Epithelial cell of esophagus (primary cell): Measurements from ENCODE around the gene CDC42.

Experiments
- DNase-seq: peaks from one replicate; pipeline ENCODE4 v3.0.0; 2010; ENCODE audit warnings: low read depth
- H3K4me3 ChIP-seq: 2 replicates; pipeline ENCODE4 v1.5.1; 2011; ENCODE audit warnings: mild to moderate bottlenecking, low read length, control low read depth
- CTCF ChIP-seq: IDR thresholded peaks from 2 replicates; pipeline ENCODE4 v1.5.1; 2011; ENCODE audit warnings: low read depth, mild to moderate bottlenecking, low read length, control low read depth, inconsistent platforms; ENCODE audit not compliant: insufficient read depth; ENCODE audit errors: missing control alignments

Gene CDC42

GRCh38 chr1:22043198-22043769, 9.2 kb upstream of the CDC42 start:
- H3K4me3 ChIP-seq: no peak overlapping the region
- TF ChIP-seq CTCF: no peak
- DNase-seq: peak; percentile 96

- H3K4me3 ChIP-seq: no peak overlapping the region
- no peak for TF ChIP-seq CTCF
- DNase-seq: peak; percentile 90
These were observed 7.7 kb upstream of the CDC42 start for GRCh38 chr1:22044690-22045420.

- TF ChIP-seq CTCF: no peak
- DNase-seq: no peak
- no peak overlapping the region for H3K4me3 ChIP-seq
These were observed 6.8 kb upstream of the CDC42 start for GRCh38 chr1:22045604-22046228.

- DNase-seq: peak; percentile 86
- no peak for TF ChIP-seq CTCF
- H3K4me3 ChIP-seq: no peak overlapping the region
These were observed 3.9 kb upstream of the CDC42 start for GRCh38 chr1:22048351-22049192.

GRCh38 chr1:22050330-22050729, 2.2 kb upstream of the CDC42 start:
- no peak for TF ChIP-seq CTCF
- no peak for DNase-seq
- no peak overlapping the region for H3K4me3 ChIP-seq

GRCh38 chr1:22051607-22052114, 848 bp upstream of the CDC42 start:
- no peak for DNase-seq
- no peak overlapping the region for H3K4me3 ChIP-seq
- TF ChIP-seq CTCF: no peak
